AG04450 (cell line): ENCODE measurements around the gene MRPL14. TPM values are rescaled to one million over a fixed set of nuclear protein-coding genes. Genes with fewer than 3 reads are reported as not detected.
"Not testable (repeated sequence)": the region's sequence is repeated elsewhere in the genome, so short reads cannot be mapped to it uniquely, and the experiment has no call there.

ENCODE experiments used
- CTCF ChIA-PET: fragments of 300-600, 350-600 bp; formaldehyde crosslinking; extraction: SDS; loops from one replicate; lab custom pipeline; 2022; ENCODE audit warnings: antibody characterized with exemption, inconsistent platforms; lab: Charles Lee
- POLR2A ChIA-PET: fragments of 350-600 bp; formaldehyde crosslinking; extraction: SDS; loops from one replicate; lab custom pipeline; 2021; ENCODE audit warnings: antibody characterized with exemption, inconsistent platforms; lab: Yijun Ruan, JAX
- DNase-seq: peaks from one replicate; pipeline ENCODE4 v3.0.0-alpha.2; 2011; ENCODE audit warnings: low read depth, low spot score
- H3K27ac ChIP-seq: one replicate; pipeline ENCODE4 v1.5.1; 2012; ENCODE audit warnings: low read depth, low read length, control low read depth
- H3K27me3 ChIP-seq: one replicate; pipeline ENCODE4 v1.6.0; 2012; ENCODE audit warnings: low read length; ENCODE audit not compliant: control insufficient read depth, insufficient read depth
- H3K4me3 ChIP-seq: 2 replicates; pipeline ENCODE4 v1.5.1; 2011; ENCODE audit warnings: mild to moderate bottlenecking, low read depth, low read length, control low read depth
- H3K9me3 ChIP-seq: 2 replicates; pipeline ENCODE4 v1.5.1; 2012; ENCODE audit warnings: low read length; ENCODE audit not compliant: control insufficient read depth, insufficient read depth
- polyA plus RNA-seq: library from polyadenylated mRNA; depleted of rRNA; stranded (reverse); fragments of >200 nt; gene quantifications from 2 replicates; pipeline ENCODE4 v1.2.3, GENCODE V29; 2011
- TF ChIP-seq, protein P1 (sequence below): IDR thresholded peaks from 2 replicates; pipeline ENCODE4 v1.5.1; 2011; ENCODE audit warnings: low read depth, low read length, control low read depth, inconsistent platforms

Gene MRPL14
- polyA plus RNA-seq, 1 experiment: 57.3 TPM

DNA sequence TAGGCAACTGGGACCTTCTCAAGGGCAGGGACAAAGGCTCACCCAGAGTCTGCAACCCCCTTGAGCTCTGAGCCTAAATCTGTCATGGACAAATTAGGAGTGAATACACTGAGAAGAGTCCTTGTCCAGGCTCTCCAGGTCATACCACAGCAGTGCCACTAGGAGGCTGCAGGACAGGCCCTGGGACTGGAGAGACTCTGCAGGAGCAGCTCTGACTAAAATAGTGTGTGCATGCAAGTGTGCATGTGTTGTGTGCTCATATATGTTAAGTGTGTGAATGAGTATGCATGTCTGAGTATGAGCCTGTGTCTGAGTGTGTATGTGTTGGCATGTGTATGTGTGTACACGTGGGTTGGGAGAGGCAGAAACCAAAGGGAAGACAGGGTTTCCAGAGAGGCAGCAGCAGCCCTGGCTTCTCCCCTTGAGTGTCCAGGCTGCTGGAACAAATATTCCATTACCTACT lies 27.1 kb downstream of the MRPL14 start:
- Histone ChIP-seq H3K27me3 (no peaks in the 10 kb centered on the region), H3K27ac (no peak overlapping the region), H3K4me3 (no peak overlapping the region), H3K9me3 (no peaks in the 10 kb centered on the region)
- TF ChIP-seq, protein P1, sequence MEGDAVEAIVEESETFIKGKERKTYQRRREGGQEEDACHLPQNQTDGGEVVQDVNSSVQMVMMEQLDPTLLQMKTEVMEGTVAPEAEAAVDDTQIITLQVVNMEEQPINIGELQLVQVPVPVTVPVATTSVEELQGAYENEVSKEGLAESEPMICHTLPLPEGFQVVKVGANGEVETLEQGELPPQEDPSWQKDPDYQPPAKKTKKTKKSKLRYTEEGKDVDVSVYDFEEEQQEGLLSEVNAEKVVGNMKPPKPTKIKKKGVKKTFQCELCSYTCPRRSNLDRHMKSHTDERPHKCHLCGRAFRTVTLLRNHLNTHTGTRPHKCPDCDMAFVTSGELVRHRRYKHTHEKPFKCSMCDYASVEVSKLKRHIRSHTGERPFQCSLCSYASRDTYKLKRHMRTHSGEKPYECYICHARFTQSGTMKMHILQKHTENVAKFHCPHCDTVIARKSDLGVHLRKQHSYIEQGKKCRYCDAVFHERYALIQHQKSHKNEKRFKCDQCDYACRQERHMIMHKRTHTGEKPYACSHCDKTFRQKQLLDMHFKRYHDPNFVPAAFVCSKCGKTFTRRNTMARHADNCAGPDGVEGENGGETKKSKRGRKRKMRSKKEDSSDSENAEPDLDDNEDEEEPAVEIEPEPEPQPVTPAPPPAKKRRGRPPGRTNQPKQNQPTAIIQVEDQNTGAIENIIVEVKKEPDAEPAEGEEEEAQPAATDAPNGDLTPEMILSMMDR: peak; percentile 72
- ChIA-PET CTCF (interaction anchor here (1.1 to 4.3 kb wide), 5 partner anchors 9 to 238 kb away, joined by 3 to 25 read pairs (median 6); no protein-coding TSS in a partner anchor), POLR2A (interaction anchor here (0.6 kb wide), 1 partner anchor 112 kb away, joined by 9 read pairs; no protein-coding TSS in a partner anchor)
- DNase-seq: no peak

DNA sequence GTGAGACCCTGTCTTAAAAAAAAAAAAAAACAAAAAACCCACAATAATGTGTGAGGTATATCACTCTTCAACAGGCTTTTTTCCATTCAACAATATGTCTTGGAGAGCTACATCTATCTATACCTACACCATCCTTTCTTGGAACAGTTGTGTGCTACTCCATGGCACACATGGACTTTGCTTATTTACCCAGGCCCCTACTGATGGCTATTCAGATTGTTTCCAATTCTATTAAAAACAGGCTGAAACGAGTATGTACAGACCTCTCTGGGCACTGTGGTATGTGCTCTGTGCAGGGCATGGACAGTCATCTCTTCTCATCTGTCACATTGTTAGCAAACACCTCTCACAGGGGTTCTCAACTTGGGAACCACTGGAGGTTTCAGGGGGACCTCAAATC lies 28.1 kb downstream of the MRPL14 start:
- POLR2A ChIA-PET: no interaction called here

DNA sequence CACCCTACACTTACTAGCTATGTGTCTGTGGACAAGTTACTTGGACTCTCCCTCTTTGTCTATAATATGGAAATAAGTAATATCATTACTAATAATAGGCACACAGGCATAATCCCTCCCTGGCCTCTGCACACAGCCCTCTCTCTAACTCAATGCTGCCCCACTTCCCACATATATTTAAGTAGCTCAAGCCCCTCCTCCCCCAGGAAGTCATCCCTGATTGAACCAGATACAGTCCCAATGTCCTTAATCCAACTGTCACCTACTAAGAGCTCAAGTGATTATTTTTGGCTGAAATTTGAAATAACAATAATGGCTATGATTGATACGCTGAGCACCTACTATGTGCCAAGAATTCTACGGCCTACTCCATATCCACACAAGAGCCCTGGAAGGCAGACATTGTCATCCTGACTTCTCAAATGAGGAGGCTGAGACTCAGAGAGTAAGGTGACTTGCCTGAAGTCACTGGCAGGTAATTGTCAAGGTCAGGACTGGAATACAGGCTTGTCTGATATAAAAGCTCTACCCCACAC lies 29.4 kb downstream of the MRPL14 start:
- H3K4me3 ChIP-seq: no peak overlapping the region
- ChIA-PET POLR2A (no interaction called here), CTCF (interaction anchor here (0.7 to 4.3 kb wide), 9 partner anchors 20 to 140 kb away, joined by 3 to 25 read pairs (median 5); no protein-coding TSS in a partner anchor)
- H3K27me3 ChIP-seq: no peaks in the 10 kb centered on the region
- TF ChIP-seq, protein P1: no peak
- DNase-seq: no peak
- H3K9me3 ChIP-seq: no peaks in the 10 kb centered on the region
- no peak overlapping the region for H3K27ac ChIP-seq

More for the DNA sequence above, 28.1 kb downstream of the MRPL14 start:
- H3K27me3 ChIP-seq: no peaks in the 10 kb centered on the region
- CTCF ChIA-PET: interaction anchor here (1.2 to 4.3 kb wide), 4 partner anchors 52 to 239 kb away, joined by 5 to 25 read pairs (median 7); no protein-coding TSS in a partner anchor
- no peak overlapping the region for H3K27ac ChIP-seq
- TF ChIP-seq, protein P1: no peak
- no peak for DNase-seq
- H3K9me3 ChIP-seq: no peaks in the 10 kb centered on the region
- H3K4me3 ChIP-seq: no peak overlapping the region

GRCh38 chr6:44096612-44097011 lies 30.6 kb downstream of the MRPL14 start:
- TF ChIP-seq, protein P1: peak; percentile 78
- POLR2A ChIA-PET: interaction anchor here (1.2 kb wide), 1 partner anchor 55 kb away, joined by 3 read pairs; no protein-coding TSS in a partner anchor
- Histone ChIP-seq H3K4me3 (no peak overlapping the region), H3K9me3 (no peaks in the 10 kb centered on the region), H3K27me3 (no peaks in the 10 kb centered on the region), H3K27ac (no peak overlapping the region)
- CTCF ChIA-PET: interaction anchor here (0.5 to 4.3 kb wide), 15 partner anchors 12 to 494 kb away, joined by 3 to 25 read pairs (median 4); no protein-coding TSS in a partner anchor
- DNase-seq: no peak

DNA sequence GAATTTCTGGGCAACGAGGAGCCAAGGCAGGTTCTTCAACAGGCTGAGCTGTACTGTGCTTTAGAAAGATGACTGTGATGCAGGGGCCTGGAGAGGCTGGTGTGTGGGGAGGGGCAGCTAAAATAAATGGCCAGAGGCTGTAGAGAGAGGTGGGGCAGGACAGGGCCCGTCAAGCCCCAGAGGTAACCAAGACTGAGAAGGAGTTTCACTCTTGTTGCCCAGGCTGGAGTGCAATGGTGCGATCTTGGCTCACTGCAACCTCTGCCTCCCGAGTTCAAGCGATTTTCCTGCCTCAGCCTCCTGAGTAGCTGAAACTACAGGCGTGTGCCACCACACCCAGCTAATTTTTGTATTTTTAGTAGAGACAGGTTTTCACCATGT lies 32.0 kb downstream of the MRPL14 start:
- ChIA-PET POLR2A (interaction anchor here (0.7 kb wide), 1 partner anchor 37 kb away, joined by 3 read pairs; no protein-coding TSS in a partner anchor), CTCF (interaction anchor here (1.5 kb wide), 2 partner anchors 59 to 140 kb away, joined by 4 to 10 read pairs; no protein-coding TSS in a partner anchor)
- H3K27ac ChIP-seq, DNase-seq, H3K9me3 ChIP-seq, H3K4me3 ChIP-seq, H3K27me3 ChIP-seq: not testable (repeated sequence)
